ENCODE measurements around the gene SCAMP1.
"Not testable (repeated sequence)": the region's sequence is repeated elsewhere in the genome, so short reads cannot be mapped to it uniquely, and the experiment has no call there.

Gene SCAMP1

GRCh38 chr5:78430866-78431265 lies 70.4 kb downstream of the SCAMP1 start:
- DNase-seq = no peak

- DNase-seq = no peak
Measured at GRCh38 chr5:78433972-78434371, 73.6 kb downstream of the SCAMP1 start.

GRCh38 chr5:78447775-78448424 lies 87.5 kb downstream of the SCAMP1 start:
- peak; percentile 5 for DNase-seq

GRCh38 chr5:78449103-78449502 lies 88.7 kb downstream of the SCAMP1 start:
- no peak for DNase-seq

- not testable (repeated sequence) for DNase-seq
Measured at GRCh38 chr5:78457507-78457906, 97.1 kb downstream of the SCAMP1 start.

- DNase-seq = peak; percentile 56
Measured at GRCh38 chr5:78458843-78459242, 98.4 kb downstream of the SCAMP1 start.

- DNase-seq = no peak
Measured at GRCh38 chr5:78467140-78467539, 106.7 kb downstream of the SCAMP1 start.

GRCh38 chr5:78467752-78468357 lies 107.4 kb downstream of the SCAMP1 start:
- DNase-seq = peak; percentile 15

- no peak for DNase-seq
Measured at GRCh38 chr5:78471896-78472295, 111.5 kb downstream of the SCAMP1 start.

GRCh38 chr5:78472469-78473106 lies 112.2 kb downstream of the SCAMP1 start:
- DNase-seq = no peak

GRCh38 chr5:78473751-78474150 lies 113.3 kb downstream of the SCAMP1 start:
- DNase-seq = no peak

- DNase-seq = no peak
Measured at GRCh38 chr5:78475370-78475769, 115.0 kb downstream of the SCAMP1 start.

- no peak for DNase-seq
Measured at GRCh38 chr5:78476795-78477194, 116.4 kb downstream of the SCAMP1 start.

GRCh38 chr5:78482948-78483347 lies 122.5 kb downstream of the SCAMP1 start:
- no peak for DNase-seq

GRCh38 chr5:78483809-78484521 lies 123.5 kb downstream of the SCAMP1 start:
- peak; percentile 98 for DNase-seq

GRCh38 chr5:78486218-78486617 lies 125.8 kb downstream of the SCAMP1 start:
- DNase-seq = no peak

GRCh38 chr5:78487846-78488245 lies 127.4 kb downstream of the SCAMP1 start:
- no peak for DNase-seq

GRCh38 chr5:78490709-78491485 lies 130.5 kb downstream of the SCAMP1 start:
- no peak for DNase-seq

GRCh38 chr5:78492224-78492623 lies 131.8 kb downstream of the SCAMP1 start:
- DNase-seq = no peak

GRCh38 chr5:78492650-78493049 lies 132.2 kb downstream of the SCAMP1 start:
- no peak for DNase-seq

GRCh38 chr5:78495800-78496199 lies 135.4 kb downstream of the SCAMP1 start:
- DNase-seq = no peak

- DNase-seq = no peak
Measured at GRCh38 chr5:78496373-78496772, 136.0 kb downstream of the SCAMP1 start.

Measured in MV-4-11 (cell line).